Dermis lymphatic vessel endothelial cell (primary cell): ENCODE data around the gene SNX10. TPM values are rescaled to one million over a fixed set of nuclear protein-coding genes. Genes with fewer than 3 reads are reported as not detected.

ENCODE experiments used
- total RNA-seq: library from RNA; depleted of rRNA; stranded (reverse); fragments of >200 nt; gene quantifications from 2 replicates; pipeline ENCODE4 v1.2.1, GENCODE V29; 2014

SNX10 gene
- 1.2 and 1.3 TPM in 2 replicates for total RNA-seq

GRCh38 chr7:26291699-26292538 is at the start of gene SNX10:
Gene SNX10, plus strand, starts transcription at chr7:26291862. Its CDS starts 54,581 bp downstream, at chr7:26346443.

Other genes starting within 250 kb of the SNX10 start
- gene NFE2L3, start 139.7 kb upstream of the SNX10 start, total RNA-seq, result 5.3 and 11.4 TPM in 2 replicates
- gene HNRNPA2B1, start 91.1 kb upstream of the SNX10 start, total RNA-seq, result 85.4 and 115 TPM in 2 replicates
- 120 and 162 TPM in 2 replicates for gene CBX3, start 90.1 kb upstream of the SNX10 start, total RNA-seq